ENCODE data around the gene CHRM1.

- no peak for TF ChIP-seq POLR2A (IDR thresholded peaks at IDR 0.05)
- TF ChIP-seq EP300 (IDR thresholded peaks at IDR 0.05) = no peak
These were observed 38.3 kb upstream of the CHRM1 start for GRCh38 chr11:62959422-62959980.

All from tibial nerve (tissue), 3 donors.